ENCODE measurements around the gene EIF2D. TPM values are rescaled to one million over a fixed set of nuclear protein-coding genes. Genes with fewer than 3 reads are reported as not detected.
"Not testable (repeated sequence)": the region's sequence is repeated elsewhere in the genome, so short reads cannot be mapped to it uniquely, and the experiment has no call there.

Gene EIF2D
- total RNA-seq, 2 experiments from 2014 or later, result 44.5 to 51.6 TPM

DNA sequence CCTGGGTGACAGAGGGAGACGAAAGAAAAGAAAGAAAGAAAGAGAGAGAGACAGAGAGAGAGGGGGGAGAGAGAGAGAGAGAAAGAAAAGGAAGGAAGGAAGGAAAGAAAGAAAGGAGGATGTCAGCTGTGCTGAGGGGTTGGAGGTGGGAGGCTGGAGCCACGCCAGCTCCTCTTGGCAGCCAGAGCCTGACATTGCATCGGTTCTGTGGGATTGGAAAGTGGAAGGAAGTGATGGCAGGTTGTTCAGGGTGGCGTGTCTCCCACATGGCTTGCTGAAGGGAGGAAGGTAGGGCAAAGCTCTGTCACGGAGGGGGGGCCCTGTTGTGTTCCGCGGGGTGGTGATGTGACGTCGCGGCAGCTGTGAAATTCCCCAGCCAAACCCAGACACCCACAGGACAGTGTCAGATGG is 30.7 kb downstream of the EIF2D start:
- DNase-seq, result no peak
- H3K4me1 Mint-ChIP-seq, result peaks cover 93% of the 10 kb centered on the region

DNA sequence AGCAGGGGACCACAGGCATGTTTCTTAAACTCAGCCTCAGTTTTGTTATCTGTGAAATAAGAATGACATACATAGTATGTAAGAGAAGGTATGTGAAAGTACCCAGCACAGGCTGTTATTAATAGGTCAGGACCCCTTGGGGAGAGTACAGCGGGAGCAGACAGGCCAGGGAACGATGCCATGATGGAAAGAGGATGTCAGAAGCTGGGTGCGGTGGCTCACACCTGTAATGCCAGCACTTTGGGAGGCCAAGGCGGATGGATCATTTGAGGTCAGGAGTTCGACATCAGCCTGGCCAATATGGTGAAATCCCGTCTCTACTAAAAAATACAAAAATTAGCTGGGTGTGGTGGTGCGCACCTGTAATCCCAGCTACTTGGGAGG is 31.2 kb downstream of the EIF2D start:
- H3K4me1 Mint-ChIP-seq, result peaks cover 93% of the 10 kb centered on the region
- not testable (repeated sequence) for H3K9me3 Mint-ChIP-seq, DNase-seq, H3K27me3 Mint-ChIP-seq
- H3K27ac Mint-ChIP-seq, result peak overlapping the region; percentile 91
- ChIA-PET POLR2A (interaction anchor here (0.9 to 1.5 kb wide), 2 partner anchors 18 to 23 kb away, joined by 3 to 7 read pairs; no protein-coding TSS in a partner anchor), CTCF (interaction anchor here (0.8 to 18.8 kb wide), 12 partner anchors 11 to 354 kb away, joined by 3 to 412 read pairs (median 6); partner anchors contain the start of gene EIF2D)
- peaks cover 86% of the 10 kb centered on the region for H3K36me3 Mint-ChIP-seq (ENCODE audit: low read depth)
- peak overlapping the region; percentile 69 for H3K4me3 Mint-ChIP-seq

More for the DNA sequence above, 30.7 kb downstream of the EIF2D start:
- CTCF ChIA-PET, result interaction anchor here (0.8 to 18.8 kb wide), 7 partner anchors 10 to 102 kb away, joined by 3 to 412 read pairs (median 8); partner anchors contain the start of gene EIF2D
- Mint-ChIP-seq H3K9me3 (no peaks in the 10 kb centered on the region), H3K4me3 (peak overlapping the region; percentile 69), H3K27me3 (no peaks in the 10 kb centered on the region), H3K36me3 (ENCODE audit: low read depth) (peaks cover 86% of the 10 kb centered on the region), H3K27ac (peak overlapping the region; percentile 91)
- POLR2A ChIA-PET, result interaction anchor here (0.9 kb wide), 1 partner anchor 23 kb away, joined by 3 read pairs; no protein-coding TSS in a partner anchor

DNA sequence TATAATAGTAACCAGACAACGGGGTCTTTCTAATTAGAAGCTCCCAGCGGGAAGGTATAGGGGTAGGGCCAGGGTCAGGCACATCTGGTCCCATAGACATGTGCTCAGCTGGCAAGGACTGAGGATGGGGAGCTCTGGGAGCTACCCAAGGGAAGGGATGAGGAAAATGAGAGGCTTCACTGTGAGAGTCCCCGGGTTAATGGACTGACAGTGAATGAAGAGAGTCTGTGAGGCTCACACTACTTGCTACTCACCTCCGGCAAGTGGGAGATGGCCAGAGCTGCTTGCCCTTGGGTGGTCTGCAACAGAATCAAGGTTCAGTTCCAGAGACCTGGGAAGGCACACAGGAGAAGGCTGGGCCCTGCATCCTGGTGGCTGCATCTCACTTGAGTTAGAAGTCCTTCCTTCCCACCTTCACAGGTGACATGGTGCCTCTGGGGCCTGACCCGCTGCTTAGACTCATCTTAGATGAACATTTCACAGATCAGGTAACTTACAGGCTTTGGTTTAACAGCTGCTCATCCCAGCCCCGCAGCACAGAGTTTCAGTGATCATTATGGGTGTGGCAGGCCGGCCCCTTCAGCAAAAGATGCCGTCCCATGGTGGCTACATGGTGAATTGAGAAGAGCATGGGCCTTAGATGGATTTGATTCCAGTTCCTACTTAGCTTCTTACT is 31.7 kb downstream of the EIF2D start:
- H3K4me3 Mint-ChIP-seq, result peak overlapping the region; percentile 69
- peaks cover 95% of the 10 kb centered on the region for H3K4me1 Mint-ChIP-seq
- H3K36me3 Mint-ChIP-seq (ENCODE audit: low read depth), result peaks cover 85% of the 10 kb centered on the region

DNA sequence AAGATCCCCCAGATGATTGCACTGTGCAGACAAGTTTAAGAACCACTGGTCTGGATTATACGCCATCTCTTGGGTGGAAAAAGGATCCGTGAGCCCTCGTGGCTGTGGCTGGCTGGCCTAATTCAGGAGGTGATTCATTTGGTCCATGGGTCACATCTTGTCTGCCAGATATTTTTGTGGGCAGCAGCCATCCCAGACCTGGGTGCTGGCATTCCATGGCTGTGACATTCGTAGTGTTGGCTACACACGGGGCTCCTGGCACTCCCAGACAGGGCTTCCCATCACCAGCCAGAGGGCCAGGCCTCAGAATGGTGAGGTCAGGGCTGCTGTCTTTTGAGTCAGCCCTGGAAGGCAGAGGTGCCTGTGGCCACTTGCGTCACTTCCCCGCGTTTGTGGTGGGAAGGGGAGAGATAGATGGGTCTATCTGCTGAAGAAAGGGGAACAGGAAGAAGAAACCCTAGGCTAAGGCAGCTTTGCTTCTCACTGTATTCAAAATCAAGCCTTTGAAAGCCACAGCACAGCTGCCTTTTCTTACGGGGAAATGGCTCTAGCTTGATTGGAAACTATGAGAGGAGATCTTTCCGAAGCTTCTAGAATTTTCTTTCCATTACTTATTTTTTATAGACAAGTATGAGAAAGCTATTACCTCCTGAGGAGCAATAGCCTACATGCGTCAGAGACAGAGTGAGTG is 32.4 kb downstream of the EIF2D start:
- H3K27ac Mint-ChIP-seq, result peak overlapping the region; percentile 91
- H3K4me3 Mint-ChIP-seq, result peak overlapping the region; percentile 69
- CTCF ChIA-PET, result interaction anchor here (1.0 to 18.8 kb wide), 13 partner anchors 12 to 355 kb away, joined by 3 to 412 read pairs (median 5); partner anchors contain the start of gene EIF2D
- no peaks in the 10 kb centered on the region for H3K27me3 Mint-ChIP-seq
- POLR2A ChIA-PET, result interaction anchor here (1.2 to 1.5 kb wide), 2 partner anchors 17 to 28 kb away, joined by 4 to 7 read pairs; no protein-coding TSS in a partner anchor
- peaks cover 84% of the 10 kb centered on the region for H3K36me3 Mint-ChIP-seq (ENCODE audit: low read depth)
- peak; percentile 93 for DNase-seq
- H3K9me3 Mint-ChIP-seq, result no peaks in the 10 kb centered on the region
- H3K4me1 Mint-ChIP-seq, result peaks cover 98% of the 10 kb centered on the region

More for the DNA sequence above, 31.7 kb downstream of the EIF2D start:
- POLR2A ChIA-PET, result interaction anchor here (0.5 to 1.5 kb wide), 3 partner anchors 18 to 107 kb away, joined by 3 to 7 read pairs (median 4); no protein-coding TSS in a partner anchor
- Mint-ChIP-seq H3K9me3 (no peaks in the 10 kb centered on the region), H3K27ac (peak overlapping the region; percentile 91), H3K27me3 (no peaks in the 10 kb centered on the region)
- no peak for DNase-seq
- CTCF ChIA-PET, result interaction anchor here (0.8 to 18.8 kb wide), 13 partner anchors 11 to 355 kb away, joined by 3 to 412 read pairs (median 4); partner anchors contain the start of gene EIF2D

DNA sequence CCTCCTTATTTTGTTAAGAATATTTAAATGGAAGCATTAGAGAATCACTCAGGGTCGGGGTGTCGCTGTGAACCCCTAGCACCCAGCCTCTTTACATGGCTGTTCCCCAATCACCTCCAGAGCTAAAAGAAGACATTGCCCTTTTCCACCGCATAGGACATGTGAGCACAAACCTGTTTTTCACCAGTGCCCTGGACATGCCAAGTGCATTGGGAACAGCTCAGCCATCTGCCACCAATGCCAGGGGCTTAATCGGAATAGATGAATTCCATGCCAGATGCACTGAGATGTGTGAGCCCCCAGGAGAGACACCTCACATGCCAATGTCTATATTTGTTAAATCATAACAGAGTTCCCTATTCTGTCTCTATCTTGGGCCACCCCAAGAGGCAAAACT is 33.3 kb downstream of the EIF2D start:
- Mint-ChIP-seq H3K4me1 (peaks cover 98% of the 10 kb centered on the region), H3K4me3 (peak overlapping the region; percentile 69), H3K27me3 (no peaks in the 10 kb centered on the region), H3K9me3 (no peaks in the 10 kb centered on the region), H3K36me3 (ENCODE audit: low read depth) (peaks cover 81% of the 10 kb centered on the region), H3K27ac (peak overlapping the region; percentile 91)
- ChIA-PET CTCF (interaction anchor here (1.1 to 18.8 kb wide), 6 partner anchors 13 to 330 kb away, joined by 3 to 412 read pairs (median 7); partner anchors contain the start of gene EIF2D), POLR2A (interaction anchor here (1.2 to 1.8 kb wide), 2 partner anchors 13 to 24 kb away, joined by 3 to 4 read pairs; no protein-coding TSS in a partner anchor)
- DNase-seq, result no peak

DNA sequence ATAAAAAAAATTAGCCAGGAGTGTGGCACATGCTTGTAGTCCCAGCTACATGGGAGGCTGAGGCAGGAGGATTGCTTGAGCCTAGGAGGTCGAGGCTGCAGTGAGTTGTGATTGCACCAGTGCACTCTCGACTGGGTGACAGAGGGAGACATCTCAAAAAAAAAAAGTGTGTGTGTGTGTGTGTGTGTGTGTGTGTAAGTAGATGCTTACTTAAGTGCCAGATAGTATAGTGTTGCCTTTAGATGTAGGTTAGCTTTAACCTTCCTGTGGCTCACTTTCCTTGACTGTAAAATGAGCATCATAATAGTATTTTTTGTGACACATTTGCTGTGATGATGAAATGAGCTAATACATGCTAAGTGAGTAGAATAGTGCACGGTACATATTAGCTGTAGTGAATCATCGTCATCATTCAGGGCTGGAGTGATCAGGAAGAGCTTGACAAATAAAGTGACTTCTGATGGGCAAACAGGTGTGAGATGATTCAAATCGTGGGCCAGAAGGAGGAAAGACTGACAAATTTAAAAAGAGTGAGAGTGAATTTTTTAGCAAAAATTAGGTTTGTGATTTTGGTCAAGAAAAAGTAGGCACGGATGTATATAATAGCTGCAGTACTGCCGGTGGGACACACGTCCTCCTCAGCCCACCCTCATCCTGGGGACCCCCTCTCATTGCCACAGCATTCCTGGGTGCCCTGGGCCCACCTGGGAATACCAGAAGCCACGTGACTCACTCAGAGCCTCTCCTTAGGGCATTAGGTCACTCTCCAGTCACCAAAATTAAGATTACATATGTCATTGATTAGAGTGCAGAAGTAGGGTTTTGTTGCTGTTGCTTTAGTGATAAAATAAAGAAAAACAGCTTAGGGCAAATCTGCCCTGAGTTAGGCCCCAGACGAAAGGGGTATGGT is 33.9 kb downstream of the EIF2D start:
- Mint-ChIP-seq H3K4me3 (peak overlapping the region; percentile 69), H3K4me1 (peaks cover 98% of the 10 kb centered on the region), H3K27ac (peak overlapping the region; percentile 91), H3K27me3 (no peaks in the 10 kb centered on the region), H3K36me3 (ENCODE audit: low read depth) (peaks cover 80% of the 10 kb centered on the region), H3K9me3 (no peaks in the 10 kb centered on the region)
- DNase-seq, result no peak
- CTCF ChIA-PET, result interaction anchor here (0.6 to 18.8 kb wide), 10 partner anchors 17 to 143 kb away, joined by 3 to 412 read pairs (median 3); partner anchors contain the start of gene EIF2D
- POLR2A ChIA-PET, result interaction anchor here (1.1 to 1.8 kb wide), 3 partner anchors 12 to 23 kb away, joined by 3 to 6 read pairs (median 4); no protein-coding TSS in a partner anchor

DNA sequence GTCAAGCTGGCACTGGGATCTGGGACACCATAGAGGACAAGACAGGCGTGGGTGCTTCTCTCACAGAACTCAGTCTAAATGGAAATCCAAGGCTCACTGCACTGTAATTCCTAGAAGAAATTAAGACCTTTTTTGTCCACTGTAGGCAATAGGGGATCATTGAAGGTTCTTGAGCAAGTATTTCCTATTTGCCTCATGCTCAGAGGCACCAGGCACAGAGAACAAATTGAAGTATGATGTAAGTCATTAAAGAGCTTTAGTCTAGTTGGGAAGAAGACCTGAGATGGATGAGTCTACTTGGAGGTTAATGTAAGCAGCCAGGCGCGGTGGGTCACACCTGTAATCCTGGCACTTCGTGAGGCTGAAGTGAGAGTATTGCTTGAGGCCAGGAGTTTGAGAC is 34.6 kb downstream of the EIF2D start:
- no peak for DNase-seq
- CTCF ChIA-PET, result interaction anchor here (0.8 to 18.8 kb wide), 7 partner anchors 16 to 142 kb away, joined by 3 to 412 read pairs (median 3); no protein-coding TSS in a partner anchor
- Mint-ChIP-seq H3K4me3 (peak overlapping the region; percentile 69), H3K27me3 (no peaks in the 10 kb centered on the region), H3K9me3 (no peaks in the 10 kb centered on the region), H3K4me1 (peaks cover 98% of the 10 kb centered on the region), H3K27ac (peak overlapping the region; percentile 91), H3K36me3 (ENCODE audit: low read depth) (peaks cover 80% of the 10 kb centered on the region)
- POLR2A ChIA-PET, result interaction anchor here (1.1 to 1.8 kb wide), 3 partner anchors 11 to 22 kb away, joined by 3 to 6 read pairs (median 4); no protein-coding TSS in a partner anchor

DNA sequence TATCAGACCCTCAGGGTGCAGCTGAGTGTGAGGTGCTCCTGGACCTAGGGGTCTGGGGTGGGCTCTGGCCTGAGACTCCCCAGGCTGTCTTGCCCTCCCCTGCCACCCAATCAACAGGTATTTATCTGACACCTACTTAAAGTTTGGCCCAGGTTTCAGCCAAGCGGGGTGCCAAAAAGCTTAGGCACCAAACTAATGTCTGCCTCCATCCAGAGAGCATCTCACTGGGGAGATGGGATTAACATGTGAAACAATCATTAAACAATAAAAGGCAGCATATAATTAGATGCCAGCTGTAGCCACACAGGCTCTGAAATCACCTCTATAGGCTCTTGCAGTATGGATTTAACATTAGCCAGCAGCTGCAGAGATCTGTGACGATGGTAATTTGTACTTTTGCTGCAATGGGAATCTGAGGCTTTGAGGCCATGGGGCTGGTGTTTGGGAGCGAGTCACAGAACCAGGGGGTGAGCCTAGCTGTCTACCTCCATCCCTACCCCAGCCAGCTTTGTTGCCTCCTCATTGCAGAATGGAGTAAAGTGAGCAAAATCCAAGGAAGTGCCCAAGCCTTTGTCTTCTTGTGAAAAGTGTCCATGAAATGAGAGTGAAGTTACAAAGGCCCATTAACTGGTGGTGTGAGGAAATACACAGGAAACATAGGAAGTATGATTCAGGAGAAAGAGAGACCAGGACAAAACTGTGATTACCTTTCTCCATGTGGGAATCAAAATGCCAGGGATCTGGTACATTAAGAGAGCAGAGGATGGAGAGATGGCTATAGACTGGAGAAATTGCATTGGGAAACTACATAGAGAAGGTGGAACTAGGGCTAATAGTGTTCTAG is 36.1 kb downstream of the EIF2D start:
- DNase-seq, result no peak
- H3K4me3 Mint-ChIP-seq, result peak overlapping the region; percentile 54
- H3K9me3 Mint-ChIP-seq, result no peaks in the 10 kb centered on the region
- H3K27me3 Mint-ChIP-seq, result no peaks in the 10 kb centered on the region
- POLR2A ChIA-PET, result interaction anchor here (0.6 to 1.1 kb wide), 3 partner anchors 14 to 60 kb away, joined by 3 to 4 read pairs (median 3); no protein-coding TSS in a partner anchor
- peaks cover 98% of the 10 kb centered on the region for H3K4me1 Mint-ChIP-seq
- CTCF ChIA-PET, result interaction anchor here (0.8 to 18.8 kb wide), 8 partner anchors 8 to 158 kb away, joined by 3 to 412 read pairs (median 3); no protein-coding TSS in a partner anchor
- H3K27ac Mint-ChIP-seq, result peak overlapping the region; percentile 91
- H3K36me3 Mint-ChIP-seq (ENCODE audit: low read depth), result peaks cover 83% of the 10 kb centered on the region

DNA sequence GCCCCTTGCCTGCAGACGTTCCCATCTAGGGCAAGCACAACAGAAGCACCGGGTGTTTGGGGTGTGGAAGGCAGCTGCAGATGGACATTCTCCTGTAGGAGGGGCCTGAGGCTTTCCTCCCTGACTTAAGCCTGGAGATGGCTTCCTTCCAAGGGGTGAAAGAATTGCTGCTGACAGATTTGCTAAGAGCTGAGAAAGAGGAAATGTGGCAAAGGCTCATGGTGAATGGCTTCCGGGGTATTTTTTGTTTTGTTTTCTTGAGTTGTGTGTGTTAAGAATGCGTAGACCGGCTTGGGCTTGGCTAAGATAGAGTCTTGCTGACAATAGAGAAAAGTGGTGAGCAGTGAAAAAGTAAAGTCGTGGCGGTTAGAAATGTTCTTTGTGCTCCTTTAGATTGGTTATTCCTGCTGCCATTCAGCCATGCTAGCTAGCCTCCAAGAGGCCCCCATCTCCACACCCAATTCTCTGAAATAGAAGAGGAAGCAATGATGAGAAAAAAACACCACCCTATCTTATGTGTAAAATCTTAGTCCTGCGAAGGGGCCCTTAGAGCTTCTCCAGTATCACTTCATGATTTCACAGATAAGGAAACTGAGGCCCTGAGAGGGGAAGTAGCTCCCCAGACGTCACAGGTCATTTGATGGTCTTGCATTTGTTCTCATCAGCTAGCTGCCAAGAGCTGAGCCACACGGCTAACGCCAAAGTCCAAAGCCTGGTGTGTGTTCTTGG is 36.9 kb downstream of the EIF2D start:
- Mint-ChIP-seq H3K27ac (peak overlapping the region; percentile 91), H3K36me3 (ENCODE audit: low read depth) (peaks cover 84% of the 10 kb centered on the region), H3K27me3 (no peaks in the 10 kb centered on the region), H3K4me3 (peak overlapping the region; percentile 54), H3K9me3 (no peaks in the 10 kb centered on the region), H3K4me1 (peaks cover 98% of the 10 kb centered on the region)
- DNase-seq, result peak; percentile 76
- ChIA-PET CTCF (interaction anchor here (0.6 to 18.8 kb wide), 8 partner anchors 9 to 96 kb away, joined by 3 to 412 read pairs (median 3); no protein-coding TSS in a partner anchor), POLR2A (interaction anchor here (1.0 to 1.4 kb wide), 3 partner anchors 9 to 23 kb away, joined by 3 to 4 read pairs (median 4); no protein-coding TSS in a partner anchor)

DNA sequence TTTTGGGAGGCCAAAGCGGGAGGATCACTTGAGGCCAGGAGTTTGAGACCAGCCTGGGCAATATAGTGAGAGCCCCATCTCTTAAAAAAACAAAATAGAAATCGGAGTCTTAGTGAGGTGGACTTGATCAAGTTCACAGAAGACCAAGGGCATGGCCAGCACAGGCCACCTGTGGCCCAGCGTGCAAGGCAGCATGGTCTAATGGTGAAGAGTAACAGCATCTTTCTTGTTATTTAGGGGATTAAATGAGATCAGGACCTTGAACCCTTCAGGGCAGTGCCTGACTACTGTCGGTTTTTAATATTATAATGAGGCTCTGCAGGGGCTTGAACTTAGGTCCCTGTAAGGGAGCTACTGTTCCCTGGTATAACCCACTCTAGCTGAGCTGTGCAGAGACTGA is 38.5 kb downstream of the EIF2D start:
- peaks cover 96% of the 10 kb centered on the region for H3K4me1 Mint-ChIP-seq
- no peaks in the 10 kb centered on the region for H3K27me3 Mint-ChIP-seq
- ChIA-PET POLR2A (no interaction called here), CTCF (interaction anchor here (18.8 kb wide), 1 partner anchor 12 kb away, joined by 412 read pairs; no protein-coding TSS in a partner anchor)
- H3K4me3 Mint-ChIP-seq, result no peak overlapping the region
- no peak for DNase-seq
- H3K36me3 Mint-ChIP-seq (ENCODE audit: low read depth), result peaks cover 80% of the 10 kb centered on the region
- peak overlapping the region; percentile 91 for H3K27ac Mint-ChIP-seq
- no peaks in the 10 kb centered on the region for H3K9me3 Mint-ChIP-seq
